ENCODE data around the gene UBE2C.

UBE2C gene

DNA sequence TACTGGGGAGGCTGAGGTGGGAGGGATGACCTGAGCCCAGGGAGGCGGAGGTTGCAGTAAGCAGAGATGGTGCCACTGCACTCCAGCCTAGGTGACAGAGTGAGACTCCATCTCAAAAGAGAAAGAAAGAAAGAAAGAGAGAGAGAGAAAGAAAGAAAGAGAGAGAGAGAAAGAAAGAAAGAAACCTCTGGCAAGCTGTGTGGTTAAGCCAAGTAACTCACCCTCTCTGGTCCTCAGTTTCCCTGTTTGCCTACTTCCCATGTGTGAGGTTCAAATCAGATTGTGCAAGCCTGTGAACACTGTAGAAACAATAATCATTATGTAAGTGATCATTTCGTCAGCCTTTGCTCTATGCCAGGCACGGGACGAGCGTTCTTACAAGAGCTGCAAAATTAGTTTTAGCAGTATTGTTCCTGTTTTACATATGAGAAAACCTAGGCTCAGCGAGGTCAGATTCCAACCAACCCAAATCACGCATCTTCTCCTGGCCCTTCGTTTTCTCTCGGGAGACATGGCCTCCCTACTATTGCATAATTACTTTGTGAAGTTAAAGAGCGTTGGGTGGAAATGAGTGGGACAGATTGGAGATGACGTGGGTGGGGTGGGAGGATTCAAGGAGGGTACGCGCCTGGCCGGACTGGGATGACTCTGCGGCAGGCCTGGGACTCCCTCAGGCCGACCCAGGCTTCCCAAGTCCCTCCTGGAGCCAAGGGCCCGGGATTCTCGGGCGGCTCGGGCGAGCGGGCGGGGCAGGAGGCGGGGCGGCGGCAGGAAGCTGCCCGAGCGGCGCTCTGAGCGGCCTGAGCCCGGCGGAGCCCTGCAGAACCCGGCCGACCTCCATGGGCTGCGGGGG is 20.8 kb downstream of the UBE2C start, which contains the start of gene SNX21:
Gene SNX21 (plus strand): TSS at position 770 of the 853 bp plus-strand sequence. CDS start 121 bp downstream, outside the sequence.
- peak; percentile 73 to 80 for DNase-seq (ENCODE audit: low read depth in 2 of 2)

DNA sequence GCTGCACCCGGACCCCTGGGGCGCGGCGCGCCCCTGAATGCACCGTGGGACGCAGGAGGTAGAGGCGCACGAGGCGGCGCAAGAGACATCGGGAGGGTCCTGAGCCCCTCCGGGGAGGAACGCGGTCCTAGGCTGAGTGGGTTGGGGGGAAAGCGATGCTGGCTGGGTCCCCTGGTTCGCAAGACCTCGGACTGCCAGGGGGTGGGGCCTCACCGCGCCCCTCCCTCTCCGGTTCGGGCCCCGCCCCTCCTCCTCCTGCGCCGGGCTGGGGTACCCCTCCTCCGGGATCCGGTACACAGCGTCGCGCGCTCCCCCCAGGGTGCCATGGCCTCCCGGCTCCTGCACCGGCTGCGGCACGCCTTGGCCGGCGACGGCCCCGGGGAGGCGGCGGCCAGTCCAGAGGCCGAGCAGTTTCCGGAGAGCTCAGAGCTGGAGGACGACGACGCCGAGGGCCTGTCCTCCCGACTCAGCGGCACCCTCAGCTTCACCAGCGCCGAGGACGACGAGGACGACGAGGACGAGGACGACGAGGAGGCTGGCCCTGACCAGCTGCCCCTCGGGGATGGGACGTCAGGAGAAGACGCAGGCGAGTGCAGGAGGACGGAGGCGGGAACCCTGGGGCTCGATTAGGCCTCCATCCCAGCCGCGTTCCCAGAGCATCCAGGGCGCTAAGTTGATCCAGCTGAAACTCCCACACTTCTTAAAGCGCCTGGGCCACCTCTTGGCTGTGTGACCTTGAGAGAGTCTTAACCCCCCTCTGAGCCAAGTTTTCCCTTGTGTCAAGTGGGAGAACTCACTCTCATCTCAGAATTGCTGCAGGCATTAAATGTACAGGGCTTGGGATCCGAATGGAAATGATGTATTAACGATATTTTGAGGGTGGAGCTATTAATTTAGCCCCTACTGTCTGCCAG is 21.7 kb downstream of the UBE2C start:
- peak in 1 of 2 experiments; percentile 37 for DNase-seq (ENCODE audit: low read depth in 2 of 2)

DNA sequence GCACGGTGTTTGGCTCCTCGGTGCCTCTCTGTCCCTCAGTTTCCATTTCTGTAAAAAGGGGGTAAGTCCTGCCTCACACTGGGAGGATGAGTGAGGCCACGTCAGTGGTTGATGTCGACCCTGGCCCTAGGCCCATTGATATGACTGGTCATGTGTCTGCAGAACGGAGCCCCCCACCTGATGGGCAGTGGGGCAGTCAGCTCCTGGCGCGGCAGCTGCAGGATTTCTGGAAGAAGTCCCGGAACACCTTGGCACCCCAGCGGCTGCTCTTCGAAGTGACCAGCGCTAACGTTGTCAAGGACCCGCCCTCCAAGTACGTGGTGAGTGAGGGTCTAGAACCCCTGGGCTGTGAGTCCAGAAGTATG is 22.3 kb downstream of the UBE2C start:
- no peak for DNase-seq (ENCODE audit: low read depth in 2 of 2)

DNA sequence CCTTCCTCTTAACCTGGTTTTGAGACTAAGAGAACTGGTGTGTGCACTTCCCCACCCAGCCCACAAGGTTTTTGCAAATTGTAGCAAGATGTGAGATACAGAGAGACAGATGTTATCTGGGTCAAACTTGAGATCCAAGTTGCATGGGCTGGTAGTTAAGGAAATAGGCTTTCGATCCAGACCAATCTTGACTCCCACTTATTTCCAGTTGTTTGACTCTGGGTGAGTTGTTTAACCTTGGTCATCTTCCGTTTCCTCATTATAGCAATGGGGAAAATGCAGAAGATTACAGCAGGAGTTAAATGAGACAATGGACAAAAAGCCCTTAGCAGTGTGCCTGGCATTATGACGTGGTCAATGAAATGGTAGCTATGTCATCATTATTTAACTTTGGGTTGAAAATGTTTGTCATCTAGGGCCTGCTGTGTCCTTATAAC is 22.9 kb downstream of the UBE2C start:
- no peak for DNase-seq (ENCODE audit: low read depth in 2 of 2)

DNA sequence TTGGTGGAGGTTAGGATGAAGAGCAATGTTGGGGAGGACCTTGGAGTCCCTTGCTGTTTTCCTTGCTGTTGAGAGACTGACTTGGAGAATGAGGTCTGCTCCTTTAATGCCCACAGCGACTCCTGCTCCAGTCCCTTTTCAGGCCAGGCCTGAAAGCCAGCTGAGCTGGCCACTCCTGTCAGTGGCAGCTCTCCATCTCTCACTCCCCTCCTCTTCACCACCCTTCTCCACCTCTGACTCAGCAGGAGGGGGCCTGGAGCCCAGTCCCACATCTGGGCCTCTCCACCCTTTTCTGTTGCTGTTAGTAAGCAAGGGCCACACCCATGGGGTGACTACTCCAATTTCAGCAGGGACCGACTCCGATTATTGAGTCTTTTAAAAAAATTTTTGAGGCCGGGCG is 23.4 kb downstream of the UBE2C start:
- DNase-seq (ENCODE audit: low read depth in 2 of 2): no peak

DNA sequence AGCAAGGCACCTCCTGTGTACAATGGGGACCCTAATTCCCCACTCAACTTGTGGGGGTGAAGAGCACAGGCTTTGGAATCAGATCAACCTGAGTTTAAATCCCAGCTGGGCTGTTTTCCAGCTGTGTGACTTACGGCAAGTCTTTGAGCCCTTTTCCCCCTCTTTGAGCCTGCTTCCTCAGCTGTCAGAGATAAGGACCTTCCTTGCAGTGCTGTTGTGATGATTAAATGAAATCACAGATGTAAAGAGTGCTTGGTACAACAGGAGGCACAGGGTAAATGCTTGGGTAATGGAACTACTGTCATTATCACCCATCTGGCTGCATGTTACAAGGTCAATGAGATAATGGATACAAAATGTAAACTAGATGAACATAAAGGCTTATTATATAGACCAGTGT is 24.4 kb downstream of the UBE2C start:
- DNase-seq (ENCODE audit: low read depth in 2 of 2): no peak

DNA sequence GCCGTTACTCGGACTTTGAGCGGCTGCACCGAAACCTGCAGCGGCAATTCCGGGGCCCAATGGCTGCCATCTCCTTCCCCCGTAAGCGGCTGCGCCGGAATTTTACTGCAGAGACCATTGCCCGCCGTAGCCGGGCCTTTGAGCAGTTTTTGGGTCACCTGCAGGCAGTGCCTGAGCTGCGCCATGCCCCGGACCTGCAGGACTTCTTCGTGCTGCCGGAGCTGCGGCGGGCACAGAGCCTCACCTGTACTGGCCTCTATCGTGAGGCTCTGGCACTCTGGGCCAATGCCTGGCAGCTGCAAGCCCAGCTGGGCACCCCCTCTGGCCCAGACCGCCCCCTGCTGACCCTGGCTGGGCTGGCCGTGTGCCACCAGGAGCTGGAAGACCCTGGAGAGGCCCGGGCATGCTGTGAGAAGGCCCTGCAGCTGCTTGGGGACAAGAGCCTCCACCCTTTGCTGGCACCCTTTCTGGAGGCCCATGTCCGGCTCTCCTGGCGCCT is 28.3 kb downstream of the UBE2C start:
- DNase-seq (ENCODE audit: low read depth in 2 of 2): no peak

DNA sequence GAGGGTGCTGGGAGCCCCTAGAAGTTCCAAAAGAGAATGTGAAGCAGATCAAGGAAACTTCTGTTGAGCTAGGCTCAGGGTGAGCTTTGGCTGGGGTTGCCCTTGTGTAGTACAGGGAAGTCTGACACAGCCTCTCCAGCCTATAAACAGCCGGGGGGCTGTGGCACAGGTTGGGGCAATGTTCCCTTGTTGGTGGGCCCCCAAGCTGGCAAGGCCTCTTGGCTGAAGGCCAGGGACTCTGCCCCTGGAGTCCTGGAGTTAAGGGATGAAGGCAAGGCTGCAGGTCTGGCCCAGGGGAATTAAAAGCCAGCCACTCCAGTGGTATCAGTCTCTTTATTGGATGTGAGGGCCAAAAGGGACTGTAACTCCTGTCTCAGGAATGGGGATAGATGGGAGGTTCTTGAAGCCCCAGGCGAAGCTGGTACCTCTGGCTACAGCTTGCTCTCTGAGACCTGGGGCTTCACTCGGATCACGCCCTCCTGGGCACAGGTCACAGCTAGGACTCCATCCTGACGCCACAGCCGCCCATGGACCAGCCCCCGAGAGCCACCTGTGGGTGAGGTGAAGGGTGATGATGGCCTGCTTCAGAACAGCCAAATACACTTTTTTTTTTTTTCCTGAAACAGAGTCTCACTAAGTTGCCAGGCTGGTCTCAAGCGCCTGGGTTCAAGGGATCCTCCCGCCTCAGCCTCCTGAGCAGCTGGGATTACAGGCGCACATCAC is 29.1 kb downstream of the UBE2C start:
- no peak for DNase-seq (ENCODE audit: low read depth in 2 of 2)

DNA sequence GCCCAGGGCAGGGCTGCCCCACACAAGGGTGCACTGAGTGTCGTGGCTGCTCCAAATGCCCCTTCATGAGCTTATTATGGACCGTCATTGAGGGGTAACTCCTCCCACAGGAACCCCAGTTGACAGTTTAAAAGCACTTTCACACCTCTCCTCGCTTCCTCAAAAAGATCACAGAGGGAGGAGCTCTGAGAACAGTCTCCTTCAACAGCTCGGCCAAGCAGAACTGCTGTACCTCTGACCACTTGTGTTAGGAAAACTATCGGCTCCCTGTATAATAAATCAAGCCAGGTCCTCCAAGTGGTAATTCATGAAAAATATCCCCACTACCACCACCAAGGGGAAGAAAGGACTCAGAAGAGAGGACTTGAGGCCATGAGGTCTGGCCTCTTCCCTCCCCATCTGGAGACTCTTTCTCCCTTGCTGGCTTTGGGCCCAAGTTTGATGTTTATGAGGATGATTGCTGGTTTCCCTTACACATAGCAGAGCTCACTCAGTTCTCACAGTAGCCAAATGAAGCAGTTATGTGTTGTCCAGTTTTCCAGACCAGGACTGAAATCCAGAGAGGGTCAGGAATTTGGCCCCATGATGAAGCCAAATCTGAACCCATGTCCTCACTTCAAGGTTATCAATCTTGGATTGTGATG is 29.8 kb downstream of the UBE2C start:
- no peak for DNase-seq (ENCODE audit: low read depth in 2 of 2)

DNA sequence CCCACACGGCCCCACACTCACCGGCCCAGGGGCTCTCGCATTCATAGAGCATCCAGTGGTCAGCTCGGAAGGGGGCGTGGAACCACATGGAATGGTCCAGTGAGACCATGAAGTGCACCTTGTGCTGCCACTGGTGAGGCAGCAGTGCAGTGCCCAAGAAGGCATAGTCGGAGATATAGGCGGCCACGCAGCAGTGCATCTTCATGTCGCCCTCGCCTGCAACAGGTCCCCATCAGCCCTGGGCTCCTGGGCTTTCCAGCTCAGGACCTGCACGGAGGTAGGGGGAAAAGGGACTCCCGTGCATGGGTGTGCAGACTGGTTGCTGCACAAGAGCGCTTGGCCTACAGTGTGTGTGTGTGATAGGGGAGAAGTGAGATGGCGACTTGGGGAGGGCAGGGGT is 31.1 kb downstream of the UBE2C start:
- no peak for DNase-seq (ENCODE audit: low read depth in 2 of 2)

DNA sequence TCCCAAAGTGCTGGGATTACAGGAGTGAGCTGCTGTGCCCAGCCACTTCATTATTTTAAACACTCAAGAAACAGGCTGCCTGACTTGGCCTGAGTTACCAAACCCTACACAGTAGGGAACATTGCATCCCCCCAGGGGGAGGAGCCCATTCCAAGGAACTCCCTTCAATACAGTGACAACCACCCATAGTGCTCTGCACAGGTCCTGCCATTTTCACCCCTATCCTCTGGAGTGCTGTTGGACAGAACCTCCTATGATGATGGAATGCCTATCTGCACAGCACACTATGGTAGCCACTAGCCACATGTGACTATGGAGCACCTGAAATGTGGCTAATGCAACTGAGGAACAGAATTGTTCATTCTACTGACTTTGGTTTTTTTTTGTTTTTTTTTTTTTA is 33.0 kb downstream of the UBE2C start:
- DNase-seq (ENCODE audit: low read depth in 2 of 2): no peak

DNA sequence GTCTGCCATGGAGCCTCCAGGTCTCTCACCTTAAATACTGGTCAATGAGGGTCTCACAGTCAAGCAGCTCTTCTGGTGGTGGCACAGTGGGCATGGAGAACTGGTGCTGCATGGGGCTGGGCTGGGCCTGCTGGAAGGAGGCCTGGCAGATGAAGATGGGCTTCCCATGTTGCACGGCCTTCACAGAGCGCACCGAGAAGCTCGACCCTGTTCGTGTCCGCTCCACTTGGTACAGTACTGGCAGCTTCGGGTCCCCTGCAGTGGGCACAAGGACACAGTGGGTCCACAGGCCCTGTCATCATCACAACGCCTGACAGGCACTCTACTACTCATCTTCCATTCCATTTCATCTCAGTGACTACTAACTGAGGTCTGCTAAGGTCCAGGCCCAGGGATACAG is 36.0 kb downstream of the UBE2C start:
- no peak for DNase-seq (ENCODE audit: low read depth in 2 of 2)

DNA sequence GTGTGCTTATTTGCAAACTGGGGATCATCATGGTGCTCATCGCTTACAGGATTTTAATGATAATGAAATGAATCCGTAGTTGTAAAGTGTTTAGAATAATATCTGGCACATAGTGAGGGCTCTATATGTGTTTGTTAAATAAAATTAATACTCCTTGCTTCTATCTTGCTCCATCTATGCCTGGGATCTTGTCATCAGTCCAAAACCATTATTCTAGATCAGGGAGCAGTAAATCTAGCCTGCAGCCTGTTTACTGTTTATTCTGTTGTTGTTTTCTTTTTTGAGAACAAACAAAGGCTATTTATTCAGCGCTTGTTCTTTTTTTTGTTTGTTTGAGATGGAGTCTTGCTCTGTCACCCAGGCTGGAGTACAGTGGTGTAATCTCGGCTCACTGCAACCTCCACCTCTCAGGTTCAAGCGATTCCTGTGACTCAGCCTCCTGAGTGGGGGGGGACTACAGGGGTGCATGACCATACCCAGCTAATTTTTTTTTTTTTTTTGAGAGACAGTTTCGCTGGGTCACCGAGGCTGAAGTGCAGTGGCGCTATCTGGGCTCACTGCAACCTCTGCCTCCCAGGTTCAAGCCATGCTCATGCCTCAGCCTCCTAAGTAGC is 36.6 kb downstream of the UBE2C start:
- no peak for DNase-seq (ENCODE audit: low read depth in 2 of 2)

DNA sequence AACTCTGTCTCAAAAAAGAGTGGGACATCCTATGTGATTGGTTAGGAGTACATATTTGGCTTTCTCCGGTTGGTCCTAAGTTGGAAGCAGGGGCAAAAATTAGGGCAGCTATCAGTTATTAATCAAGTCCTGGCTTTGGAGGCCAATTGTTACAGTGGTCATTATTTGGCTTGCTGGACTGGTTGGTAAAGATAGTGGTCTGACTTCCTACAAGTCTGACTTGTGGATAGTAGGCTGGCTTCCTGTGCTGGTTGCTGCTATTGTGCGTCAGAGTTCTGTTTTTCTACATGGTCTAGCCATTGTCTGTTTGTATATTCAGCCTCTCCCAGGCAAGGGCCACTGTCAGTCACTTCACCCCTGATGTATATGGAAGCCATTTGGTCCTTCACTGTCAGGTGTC is 37.8 kb downstream of the UBE2C start:
- DNase-seq (ENCODE audit: low read depth in 2 of 2): no peak

DNA sequence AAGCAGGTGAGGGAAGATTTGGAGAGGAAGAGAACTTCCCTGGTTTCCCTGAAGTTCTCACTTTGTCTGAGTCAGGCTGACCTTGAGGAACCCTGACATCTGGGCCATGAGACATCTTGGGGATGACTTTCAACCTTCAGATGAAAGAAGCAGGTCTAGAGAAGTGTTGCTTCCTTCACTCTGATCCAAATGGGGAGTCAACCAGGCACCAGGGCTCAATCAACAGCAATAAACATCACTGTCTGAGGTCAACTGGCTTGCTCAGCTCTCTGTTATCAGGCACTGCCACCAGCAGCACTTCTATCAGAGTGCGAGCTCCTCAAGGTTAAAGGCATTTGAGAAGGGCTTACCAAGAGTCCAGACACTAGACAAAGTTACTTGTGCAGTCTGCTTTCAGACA is 38.5 kb downstream of the UBE2C start:
- no peak for DNase-seq (ENCODE audit: low read depth in 2 of 2)

DNA sequence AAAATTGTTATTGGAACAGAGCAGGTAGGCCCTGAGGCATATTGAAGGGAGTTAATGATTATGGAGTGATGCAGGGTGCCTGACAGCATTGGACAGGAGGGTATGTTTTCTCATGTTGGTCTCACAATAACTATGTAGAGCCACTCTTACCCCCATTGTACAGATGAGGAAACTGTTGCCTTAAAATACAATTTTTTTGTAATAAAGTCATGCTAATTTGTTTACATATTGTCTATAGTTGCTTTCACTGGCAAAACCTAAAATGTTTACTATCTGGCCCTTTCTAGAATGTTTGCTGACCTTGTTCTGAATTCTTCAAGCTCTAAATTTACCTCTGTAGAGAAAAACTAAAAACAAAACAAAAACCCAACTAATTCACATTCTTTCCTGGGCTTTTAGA is 39.1 kb downstream of the UBE2C start:
- no peak for DNase-seq (ENCODE audit: low read depth in 2 of 2)

DNA sequence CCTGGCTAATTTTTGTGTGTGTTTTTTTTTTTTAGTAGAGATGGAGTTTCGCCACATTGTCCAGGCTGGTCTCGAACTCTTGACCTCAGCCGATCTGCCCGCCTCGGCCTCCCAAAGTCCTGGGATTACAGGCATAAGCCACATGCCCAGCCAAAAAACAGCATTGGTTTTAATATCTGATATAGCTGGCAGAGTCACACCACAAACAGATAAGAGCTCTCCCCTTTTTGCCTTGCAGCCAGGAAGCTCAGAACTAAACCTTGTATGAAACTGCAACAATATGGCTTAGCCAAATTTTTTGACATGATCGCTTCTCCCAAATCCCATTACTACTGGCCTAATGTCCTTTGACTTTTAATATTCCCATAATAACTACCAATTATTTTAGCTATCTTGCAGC is 39.9 kb downstream of the UBE2C start:
- DNase-seq (ENCODE audit: low read depth in 2 of 2): no peak

DNA sequence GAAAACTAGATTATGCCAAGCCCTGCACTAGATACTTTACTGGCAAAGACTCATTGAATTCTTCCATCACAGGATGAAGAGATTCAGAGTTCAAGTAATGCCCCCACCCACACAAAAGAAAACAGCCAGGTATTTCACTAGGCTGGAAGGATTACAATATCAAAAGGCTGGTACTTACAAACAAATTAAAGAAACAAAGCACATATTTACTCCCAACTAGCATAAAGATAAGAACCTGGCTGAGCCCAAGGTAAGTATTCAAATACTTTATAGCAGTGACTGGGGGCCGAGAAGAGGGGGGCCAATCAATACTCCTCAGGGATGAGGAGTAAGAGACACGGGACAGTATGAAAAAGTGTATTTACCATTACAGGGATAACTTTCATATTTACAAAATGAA is 41.0 kb downstream of the UBE2C start:
- no peak for DNase-seq (ENCODE audit: low read depth in 2 of 2)

DNA sequence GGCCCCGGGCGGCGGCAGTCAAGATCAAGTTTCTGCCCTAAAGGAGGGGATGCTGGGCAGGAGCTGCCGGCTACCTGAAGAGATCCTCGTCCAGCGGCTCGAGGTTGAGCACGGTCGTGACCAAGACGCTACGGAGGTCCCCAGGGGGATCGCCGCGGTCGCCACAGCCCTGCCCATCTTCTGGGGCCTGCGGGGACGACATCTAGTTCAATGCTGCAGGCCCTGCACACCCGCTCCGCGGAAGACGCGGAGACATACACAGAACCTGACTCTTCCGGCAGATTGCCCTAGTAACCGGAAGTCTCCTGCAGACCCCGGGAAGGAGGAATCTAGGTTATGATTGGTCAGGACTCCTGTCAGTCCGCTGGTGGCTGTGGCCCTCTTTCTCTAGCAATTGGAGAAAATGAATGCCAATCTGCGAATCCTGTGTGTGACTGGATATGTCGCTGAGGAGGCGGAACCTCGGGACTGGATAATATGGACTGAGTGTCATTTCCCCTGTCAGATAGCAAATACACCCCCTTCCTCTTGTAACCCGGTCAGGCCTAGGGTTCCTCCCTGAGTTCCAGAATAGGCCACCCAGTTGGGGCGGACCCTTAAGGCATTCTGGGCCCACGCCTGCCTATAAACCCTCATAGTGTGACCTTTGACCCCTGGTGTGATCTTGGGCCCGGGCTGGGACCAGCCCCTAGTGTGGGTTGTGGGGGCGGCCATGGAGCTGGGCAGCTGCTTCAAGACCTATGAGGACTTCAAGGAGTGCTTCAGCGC is 44.9 kb downstream of the UBE2C start, which contains the start of the genes ACOT8 and ZSWIM3:
Gene ACOT8 (minus strand): TSS at position 279 of the 768 bp plus-strand sequence. CDS start 77 bp downstream, at position 202.
Gene ZSWIM3 (plus strand): TSS at position 501 of the 768 bp plus-strand sequence. CDS start 212 bp downstream, at position 713.
- peak; percentile 100 for DNase-seq (ENCODE audit: low read depth in 2 of 2)

DNA sequence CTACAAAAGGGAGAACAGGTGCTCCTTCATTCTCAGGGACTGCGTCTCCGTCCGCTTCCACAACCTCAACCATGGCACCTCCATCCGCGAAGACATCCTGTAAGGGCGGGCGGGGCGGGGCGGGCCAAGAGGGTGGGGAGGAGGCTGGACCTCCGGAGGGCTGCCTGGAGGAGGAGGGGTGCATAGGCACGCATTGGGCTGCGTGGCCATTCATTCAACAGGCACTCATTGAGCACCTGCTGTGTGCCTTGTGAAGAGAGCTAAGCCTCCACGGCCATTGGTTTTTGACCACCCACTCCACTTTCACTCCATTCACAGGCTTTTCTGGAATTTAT is 45.4 kb downstream of the UBE2C start:
- DNase-seq (ENCODE audit: low read depth in 2 of 2): no peak
